SK-N-SH (cell line): ENCODE results near the gene SNAI3. TPM values are rescaled to one million over a fixed set of nuclear protein-coding genes. Genes with fewer than 3 reads are reported as not detected.
A peak's percentile ranks its signal among the peaks of the same experiment; 100 is the strongest.

Experiments
- CTCF ChIA-PET: fragments of 300-600, 350-600 bp; formaldehyde crosslinking; extraction: SDS; loops from one replicate; lab custom pipeline; 2021; lab: Yijun Ruan, JAX
- POLR2A ChIA-PET: fragments of 350-600 bp; sonication (Branson Sonifier 250); formaldehyde crosslinking; extraction: SDS; loops from one replicate; lab custom pipeline; 2020; ENCODE audit warnings: antibody characterized with exemption, inconsistent platforms; lab: Yijun Ruan, JAX
- DNase-seq: peaks from one replicate; pipeline ENCODE4 v3.0.0; 2012
- H2AFZ ChIP-seq: fragments of 200-600 bp; sonication (generic); 2 replicates; pipeline ENCODE4 v1.8.1; 2016; ENCODE audit warnings: antibody characterized with exemption, mild to moderate bottlenecking, low read depth
- H3F3A ChIP-seq: fragments of 200-600 bp; sonication (generic); replicated peaks from 2 replicates; pipeline ENCODE3; 2016; ENCODE audit warnings: antibody characterized with exemption, mild to moderate bottlenecking; ENCODE audit not compliant: insufficient read depth
- H3K27ac ChIP-seq, 2 experiments: fragments of 200-500 bp in 1 of 2; fragments of 200-600 bp in 1 of 2; sonication (Bioruptor generic) in 1 of 2; sonication (generic), shearing (Covaris generic) in 1 of 2; 2 replicates each; pipeline versions ENCODE4 v1.5.1 to v1.6.1; 2014 to 2016; ENCODE audit warnings: low read depth in 2 of 2, inconsistent platforms in 1 of 2, low read length in 1 of 2, mild to moderate bottlenecking in 1 of 2, mixed read lengths in 1 of 2
- H3K27me3 ChIP-seq: fragments of 200-600 bp; sonication (generic), shearing (Covaris generic); 2 replicates; pipeline ENCODE4 v1.6.1; 2016; ENCODE audit warnings: mixed run types; ENCODE audit not compliant: insufficient read depth
- H3K36me3 ChIP-seq, 2 experiments: fragments of 200-500 bp in 1 of 2; fragments of 200-600 bp in 1 of 2; sonication (Bioruptor generic) in 1 of 2; sonication (generic) in 1 of 2; replicated peaks in 1 of 2; 2 replicates each; pipeline versions ENCODE3 to v1.5.1; 2014 to 2016; ENCODE audit warnings: low read length in 1 of 2, mild to moderate bottlenecking in 1 of 2; ENCODE audit not compliant: insufficient read depth in 2 of 2, control insufficient read depth in 1 of 2
- H3K4me1 ChIP-seq, 2 experiments: fragments of 200-500 bp in 1 of 2; fragments of 200-600 bp in 1 of 2; sonication (Bioruptor generic) in 1 of 2; sonication (generic), shearing (Covaris generic) in 1 of 2; 2 replicates each; pipeline versions ENCODE4 v1.5.1 to v1.6.1; 2014 to 2016; ENCODE audit warnings: low read depth in 1 of 2, low read length in 1 of 2, mixed run types in 1 of 2; ENCODE audit not compliant: insufficient read depth in 2 of 2, control insufficient read depth in 1 of 2
- H3K4me2 ChIP-seq: fragments of 200-600 bp; sonication (generic), shearing (Covaris generic); 2 replicates; pipeline ENCODE4 v1.6.1; 2017; ENCODE audit warnings: mixed run types
- H3K4me3 ChIP-seq, 2 experiments: fragments of 200-500 bp in 1 of 2; fragments of 200-600 bp in 1 of 2; sonication (Bioruptor generic) in 1 of 2; sonication (generic), shearing (Covaris generic) in 1 of 2; 2 replicates each; pipeline versions ENCODE4 v1.5.1 to v1.8.1; 2014 to 2016; ENCODE audit warnings: low read depth in 2 of 2, inconsistent platforms in 1 of 2, low read length in 1 of 2, mild to moderate bottlenecking in 1 of 2, mixed read lengths in 1 of 2, moderate library complexity in 1 of 2
- H3K79me2 ChIP-seq: fragments of 200-600 bp; sonication (generic); 2 replicates; pipeline ENCODE4 v1.8.1; 2017; ENCODE audit warnings: mild to moderate bottlenecking; ENCODE audit not compliant: insufficient read depth
- H3K9ac ChIP-seq: fragments of 200-600 bp; sonication (generic); 2 replicates; pipeline ENCODE4 v1.6.1; 2017; ENCODE audit warnings: mixed run types
- H3K9me2 ChIP-seq: fragments of 200-600 bp; sonication (generic); 2 replicates; pipeline ENCODE4 v1.6.1; 2017; ENCODE audit warnings: mixed run types
- H3K9me3 ChIP-seq: fragments of 200-600 bp; sonication (generic); 2 replicates; pipeline ENCODE4 v1.6.1; 2017; ENCODE audit warnings: mixed run types, mild to moderate bottlenecking, moderate library complexity
- H4K20me1 ChIP-seq: fragments of 200-600 bp; sonication (generic); 2 replicates; pipeline ENCODE4 v1.6.1; 2017; ENCODE audit warnings: mild to moderate bottlenecking, mixed run types; ENCODE audit not compliant: insufficient read depth
- CHD2 ChIP-seq: fragments of 150-350 bp; IDR thresholded peaks from 2 replicates; pipeline ENCODE4 v1.6.1; 2018; ENCODE audit warnings: low read length; ENCODE audit not compliant: partially characterized antibody
- CTCF ChIP-seq: fragments of 200-600 bp; sonication (generic); IDR thresholded peaks from 2 replicates; pipeline ENCODE4 v1.6.1; 2017; ENCODE audit warnings: antibody characterized with exemption, mild to moderate bottlenecking, moderate library complexity
- ELF1 ChIP-seq: IDR thresholded peaks from 2 replicates; pipeline ENCODE4 v1.4.0; 2012
- FOSL2 ChIP-seq: IDR thresholded peaks from 2 replicates; pipeline ENCODE4 v1.4.0; 2012; ENCODE audit warnings: low read depth, mild to moderate bottlenecking, moderate library complexity, borderline replicate concordance
- FOXJ3 ChIP-seq: sonication (generic); formaldehyde crosslinking; IDR thresholded peaks from 2 replicates; pipeline ENCODE4 v1.5.1; 2020; ENCODE audit warnings: mild to moderate bottlenecking, missing genetic modification reagents
- FOXM1 ChIP-seq: IDR thresholded peaks from 2 replicates; pipeline ENCODE4 v1.4.0; 2012; ENCODE audit warnings: low read depth, mild to moderate bottlenecking
- GABPA ChIP-seq: IDR thresholded peaks from 2 replicates; pipeline ENCODE4 v1.4.0; 2012; ENCODE audit warnings: low read depth, mild to moderate bottlenecking
- JUND ChIP-seq: IDR thresholded peaks from 2 replicates; pipeline ENCODE4 v1.4.0; 2012
- MXI1 ChIP-seq: IDR thresholded peaks from 2 replicates; pipeline ENCODE4 v1.6.1; 2012; ENCODE audit warnings: mild to moderate bottlenecking, low read depth, low read length, improper control_type of control experiment
- NRF1 ChIP-seq: IDR thresholded peaks from 2 replicates; pipeline ENCODE4 v1.6.1; 2012; ENCODE audit warnings: low read depth, mild to moderate bottlenecking, low read length
- RCOR1 ChIP-seq: fragments of 150-350 bp; IDR thresholded peaks from 2 replicates; pipeline ENCODE4 v1.6.1; 2017; ENCODE audit warnings: antibody characterized with exemption, low read length
- REST ChIP-seq: IDR thresholded peaks from 2 replicates; pipeline ENCODE4 v1.6.1; 2012; ENCODE audit warnings: mild to moderate bottlenecking, low read depth, low read length, moderate library complexity
- TCF12 ChIP-seq: IDR thresholded peaks from 2 replicates; pipeline ENCODE4 v1.4.0; 2012
- USF1 ChIP-seq: IDR thresholded peaks from 2 replicates; pipeline ENCODE4 v1.4.0; 2012; ENCODE audit warnings: low read depth, borderline replicate concordance
- YY1 ChIP-seq: IDR thresholded peaks from 2 replicates; pipeline ENCODE4 v1.4.0; 2012; ENCODE audit warnings: low read depth, mild to moderate bottlenecking
- WGBS: methylation state at CpG from one replicate; pipeline ENCODE4 v1.1.6; 2017; ENCODE audit warnings: low lambda C conversion rate; 5-methylcytosine and 5-hydroxymethylcytosine counted together
- polyA plus RNA-seq, 3 experiments: library from polyadenylated mRNA; depleted of rRNA; stranded (reverse); fragments of >200 nt; gene quantifications; 2 replicates each; pipeline ENCODE4 v1.2.3, GENCODE V29; 2012
- TF ChIP-seq, protein P1 (sequence below): IDR thresholded peaks from 2 replicates; pipeline ENCODE4 v1.4.0; 2012; ENCODE audit warnings: low read depth

The SNAI3 gene
- polyA plus RNA-seq, 1 of the 3 experiments (the other 2 are of a cell fraction) = 0.03 TPM

DNA sequence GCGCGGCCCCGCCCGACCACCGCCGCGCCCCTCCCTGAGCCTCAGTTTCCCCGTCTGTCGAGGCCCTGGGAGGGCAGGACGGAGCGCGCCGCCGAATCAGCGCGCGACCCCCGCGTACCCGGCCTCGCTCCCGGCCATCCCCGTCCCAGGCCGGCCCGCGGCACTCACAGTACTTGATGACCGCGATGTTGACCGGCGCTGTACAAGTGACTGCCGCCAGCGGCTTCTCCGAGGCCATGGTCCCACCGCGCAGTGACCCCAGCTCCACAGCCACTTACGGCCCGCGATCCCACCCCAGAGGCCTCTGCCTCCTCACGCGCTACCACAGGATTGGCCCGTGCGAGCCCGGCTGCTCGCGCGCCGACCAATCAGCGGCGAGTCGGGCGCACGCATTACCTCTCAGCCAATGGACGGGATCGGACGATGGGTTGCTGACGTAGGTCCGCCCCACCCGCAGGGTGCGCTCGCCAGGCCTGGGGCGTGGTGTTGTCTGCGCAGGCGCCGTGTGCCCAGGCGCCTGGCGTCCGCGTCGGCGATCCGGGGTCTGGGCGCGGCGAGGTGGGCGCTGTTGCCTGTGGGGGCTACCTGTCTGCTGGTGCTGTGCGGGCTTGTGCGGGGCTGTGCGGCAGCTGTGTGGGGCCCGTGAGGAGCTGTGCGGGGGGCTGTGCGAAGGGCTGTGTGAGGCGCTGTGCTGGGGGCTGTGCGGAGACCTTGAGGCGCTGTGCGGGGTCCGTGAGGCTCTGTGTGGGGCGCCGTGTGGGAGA is 23.3 kb downstream of the SNAI3 start, which contains the start of gene MVD (continued):
- TF ChIP-seq REST (0 out of 2 replicates have a peak, but pooled peaks have one; percentile 24), NRF1 (peak; percentile 76), MXI1 (peak; percentile 64; the same call in 1 of the 2 replicates)

DNA sequence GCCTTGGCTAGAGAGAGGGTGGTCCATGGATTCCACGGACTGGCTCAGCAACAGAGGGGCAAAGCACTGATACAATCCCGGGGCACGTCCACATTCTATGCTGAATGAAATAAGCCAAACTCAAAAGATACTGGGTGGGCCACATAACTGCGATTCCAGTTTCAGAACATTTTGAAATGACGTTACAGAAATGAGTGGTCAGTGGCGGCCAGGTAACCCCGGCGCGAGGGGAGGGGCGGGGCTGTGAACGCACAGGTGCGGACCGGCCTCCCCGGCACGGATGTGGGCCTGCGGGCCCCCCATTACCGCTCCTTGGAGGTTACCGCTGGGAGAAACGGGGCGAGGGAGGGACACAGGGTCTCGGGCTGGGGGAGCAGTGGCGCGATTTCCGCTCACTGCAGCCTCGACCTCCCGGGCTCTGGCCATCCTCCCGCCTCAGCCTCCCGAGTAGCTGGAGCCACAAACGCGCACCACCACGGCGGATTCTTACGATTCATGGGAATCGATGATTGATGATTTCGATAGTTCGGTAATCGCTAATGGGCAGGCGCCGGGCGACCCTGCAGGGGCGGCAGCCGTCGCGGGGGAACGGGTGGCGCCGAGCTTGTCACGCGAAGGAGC is 24.0 kb downstream of the SNAI3 start:
- H3K4me1 ChIP-seq = peaks cover 0 to 5% of the 10 kb centered on the region in 2 experiments; a peak in 1 of 4 replicates
- peak overlapping the region; percentile 98 for H2AFZ ChIP-seq
- peak overlapping the region in 1 of 2 experiments; percentile 12; a peak in 1 of 4 replicates for H3K27ac ChIP-seq
- H3K9ac ChIP-seq = peak overlapping the region; percentile 82
- 11% methylated on average over 8 of the region's 49 CpGs for WGBS
- no peaks in the 10 kb centered on the region for H3K9me3 ChIP-seq
- H3K79me2 ChIP-seq = peaks cover 11% of the 10 kb centered on the region
- no peaks in the 10 kb centered on the region for H4K20me1 ChIP-seq
- H3K4me2 ChIP-seq = peak overlapping the region; percentile 99
- DNase-seq = no peak
- TF ChIP-seq FOXJ3 (no peak), USF1 (no peak), JUND (no peak), YY1 (no peak), CHD2 (no peak), TCF12 (no peak), NRF1 (no peak), REST (no peak), FOXM1 (no peak), RCOR1 (no peak), MXI1 (no peak), ELF1 (no peak), CTCF (no peak), GABPA (no peak), FOSL2 (no peak)
- TF ChIP-seq, protein P1, sequence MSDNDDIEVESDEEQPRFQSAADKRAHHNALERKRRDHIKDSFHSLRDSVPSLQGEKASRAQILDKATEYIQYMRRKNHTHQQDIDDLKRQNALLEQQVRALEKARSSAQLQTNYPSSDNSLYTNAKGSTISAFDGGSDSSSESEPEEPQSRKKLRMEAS = no peak
- H3K4me3 ChIP-seq = peak overlapping the region; percentile 82 to 92
- no peaks in the 10 kb centered on the region for H3K27me3 ChIP-seq
- H3K9me2 ChIP-seq = no peaks in the 10 kb centered on the region
- ChIA-PET POLR2A (interaction anchor here (1.0 kb wide), 1 partner anchor 198 kb away, joined by 3 read pairs; no protein-coding TSS in a partner anchor), CTCF (interaction anchor here (0.7 to 1.4 kb wide), 3 partner anchors 12 to 103 kb away, joined by 3 to 6 read pairs (median 3); partner anchors contain the start of gene CYBA)
- H3F3A ChIP-seq = peaks cover 4% of the 10 kb centered on the region
- no peaks in the 10 kb centered on the region for H3K36me3 ChIP-seq
